K562 (cell line): ENCODE measurements around the gene AADAC. TPM values are rescaled to one million over a fixed set of nuclear protein-coding genes. Genes with fewer than 3 reads are reported as not detected.
A peak's percentile ranks its signal among the peaks of the same experiment; 100 is the strongest.

Source experiments
- AFF1 ChIP-seq, 2 experiments: fragments of 450-650 bp; IDR thresholded peaks; 2 replicates each; pipeline ENCODE4 v1.6.1; 2018; ENCODE audit warnings: mild to moderate bottlenecking in 2 of 2, low read depth in 1 of 2; ENCODE audit not compliant: partially characterized antibody in 2 of 2
- C11orf30 ChIP-seq: fragments of 450-650 bp; IDR thresholded peaks from 2 replicates; pipeline ENCODE4 v1.6.1; 2016; ENCODE audit warnings: low read depth, mild to moderate bottlenecking
- CCAR2 ChIP-seq: fragments of 200-400 bp; formaldehyde crosslinking; IDR thresholded peaks from 2 replicates; pipeline ENCODE4 v1.6.1; 2017; ENCODE audit warnings: mild to moderate bottlenecking, low read depth, low read length
- CHD1 ChIP-seq: fragments of 200-600 bp; sonication (generic); IDR thresholded peaks from one replicate; pipeline ENCODE4 v1.6.1; 2012; ENCODE audit warnings: mild to moderate bottlenecking, moderate library complexity, low read length, inconsistent platforms
- ELF2 ChIP-seq: fragments of 250-450 bp; sonication (Bioruptor Pico); IDR thresholded peaks from 2 replicates; pipeline ENCODE4 v1.5.0; 2021; ENCODE audit warnings: mild to moderate bottlenecking
- MAFG ChIP-seq: fragments of 450-650 bp; conservative IDR thresholded peaks from 2 replicates; pipeline ENCODE4 v1.6.1; 2016; ENCODE audit warnings: missing genetic modification characterization, missing compliant biosample characterization
- NFE2 ChIP-seq: IDR thresholded peaks from 2 replicates; pipeline ENCODE4 v1.6.1; 2014; ENCODE audit warnings: antibody characterized with exemption, low read depth
- NONO ChIP-seq, 2 experiments: fragments of 200-400 bp in 1 of 2; fragments of 450-650 bp in 1 of 2; formaldehyde crosslinking in 1 of 2; IDR thresholded peaks; 2 replicates each; pipeline ENCODE4 v1.6.1; 2017; ENCODE audit warnings: low read depth in 2 of 2, mild to moderate bottlenecking in 2 of 2, moderate library complexity in 2 of 2, low read length in 1 of 2
- SMARCA4 ChIP-seq: fragments of 450-650 bp; IDR thresholded peaks from 2 replicates; pipeline ENCODE4 v1.6.1; 2016
- TFAM ChIP-seq: fragments of 250-450 bp; sonication (Bioruptor Pico); conservative IDR thresholded peaks from 2 replicates; pipeline ENCODE4 v1.5.0; 2021; ENCODE audit warnings: mild to moderate bottlenecking, moderate library complexity
- UBTF ChIP-seq, 2 experiments: IDR thresholded peaks; 2 replicates each; pipeline ENCODE4 v1.6.1; 2012; ENCODE audit warnings: improper control_type of control experiment in 2 of 2, low read depth in 2 of 2, low read length in 2 of 2, borderline replicate concordance in 1 of 2
- ZFP91 ChIP-seq: sonication (generic); formaldehyde crosslinking; IDR thresholded peaks from 2 replicates; pipeline ENCODE4 v1.8.0; 2022; ENCODE audit warnings: mild to moderate bottlenecking, missing genetic modification reagents
- ZNF217 ChIP-seq: sonication (generic); formaldehyde crosslinking; IDR thresholded peaks from 2 replicates; pipeline ENCODE4 v1.8.0; 2022; ENCODE audit warnings: mild to moderate bottlenecking, missing genetic modification reagents
- ZNF282 ChIP-seq: sonication (generic); formaldehyde crosslinking; IDR thresholded peaks from 2 replicates; pipeline ENCODE4 v1.8.1; 2023; ENCODE audit warnings: missing genetic modification reagents
- ZNF324 ChIP-seq: fragments of 250-450 bp; sonication (Bioruptor Pico); IDR thresholded peaks from 2 replicates; pipeline ENCODE4 v1.4.0; 2020; ENCODE audit warnings: mild to moderate bottlenecking
- ZZZ3 ChIP-seq: fragments of 450-650 bp; IDR thresholded peaks from 2 replicates; pipeline ENCODE4 v1.6.1; 2016; ENCODE audit warnings: antibody characterized with exemption, mild to moderate bottlenecking, moderate library complexity
- polyA plus RNA-seq, 8 experiments: library from polyadenylated mRNA; depleted of rRNA in 4 of 8; stranded (reverse) in 5 of 8; unstranded in 3 of 8; fragments of >200 nt; fragmentation: Nextera tagmentation in 2 of 8; fragmentation: Illumina TruSeq in 1 of 8; extraction: Ambion mirVana in 2 of 8; extraction: Trizol in 1 of 8; gene quantifications; 2 replicates each; pipeline versions ENCODE4 v1.2.1 to v1.2.3, GENCODE V29; 2011 to 2014; ENCODE audit warnings: inconsistent platforms in 1 of 8, missing spikeins in 1 of 8
- total RNA-seq, 7 experiments: library from RNA; depleted of rRNA in 6 of 7; stranded (reverse); fragments of >200 nt in 6 of 7; fragmentation: Illumina TruSeq in 2 of 7; extraction: Trizol in 2 of 7; gene quantifications; 2 replicates each; pipeline versions ENCODE4 v1.2.1 to v1.2.3, GENCODE V29; 2011 to 2021; ENCODE audit warnings: low replicate concordance in 1 of 7

The AADAC gene
- total and polyA plus RNA-seq, 9 of the 15 experiments (the other 6 are each of a cell fraction or from before 2014, with no cell fraction given): 0.47 TPM; not detected in 8

GRCh38 chr3:151856118-151856517 is 42.2 kb downstream of the AADAC start (continued):
- no peak for TF ChIP-seq AFF1 (IDR thresholded peaks at IDR 0.05; ENCODE audit: low read depth in 1 of 2, partially characterized antibody in 2 of 2)
- no peak for TF ChIP-seq CCAR2
- no peak for TF ChIP-seq ZZZ3
- no peak for TF ChIP-seq CHD1
- TF ChIP-seq NFE2: peak; percentile 40; the same call in 1 of the 2 replicates
- TF ChIP-seq C11orf30: 0 out of 2 replicates have a peak, but pooled peaks have one; percentile 5
- no peak for TF ChIP-seq ZNF217 (CRISPR knock-in tag)
- no peak for TF ChIP-seq TFAM
- TF ChIP-seq SMARCA4: no peak
- no peak for TF ChIP-seq ZFP91
- TF ChIP-seq ELF2 (CRISPR knock-in tag): no peak
- no peak for TF ChIP-seq NONO (IDR thresholded peaks at IDR 0.05; ENCODE audit: low read depth in 2 of 2, low read length in 1 of 2)
- no peak for TF ChIP-seq ZNF282 (CRISPR knock-in tag)
- TF ChIP-seq MAFG (tag): 0 out of 2 replicates have a peak, but pooled peaks have one; percentile 5
- no peak for TF ChIP-seq ZNF324 (CRISPR knock-in tag)
- no peak for TF ChIP-seq UBTF (IDR thresholded peaks at IDR 0.05; ENCODE audit: borderline replicate concordance in 1 of 2, low read depth in 2 of 2, low read length in 2 of 2)
